Keratinocyte (primary cell): ENCODE data around the gene GOLT1A.

Source experiments
- EZH2 ChIP-seq: IDR thresholded peaks from one replicate; pipeline ENCODE4 v1.6.1; 2012; ENCODE audit warnings: inconsistent platforms, mild to moderate bottlenecking, low read length, moderate library complexity
- TF ChIP-seq, protein P1 (sequence below), 3 experiments: IDR thresholded peaks in 1 of 3; conservative IDR thresholded peaks in 1 of 3; optimal IDR thresholded peaks in 1 of 3; 2 replicates in 2 of 3; 3 replicates in 1 of 3; pipeline versions ENCODE3 to v1.5.1; 2011; ENCODE audit warnings: low read length in 3 of 3, mild to moderate bottlenecking in 3 of 3, moderate library complexity in 2 of 3, control low read depth in 1 of 3, inconsistent platforms in 1 of 3; ENCODE audit not compliant: insufficient read depth in 2 of 3; ENCODE audit errors: extremely low read depth in 1 of 3

DNA sequence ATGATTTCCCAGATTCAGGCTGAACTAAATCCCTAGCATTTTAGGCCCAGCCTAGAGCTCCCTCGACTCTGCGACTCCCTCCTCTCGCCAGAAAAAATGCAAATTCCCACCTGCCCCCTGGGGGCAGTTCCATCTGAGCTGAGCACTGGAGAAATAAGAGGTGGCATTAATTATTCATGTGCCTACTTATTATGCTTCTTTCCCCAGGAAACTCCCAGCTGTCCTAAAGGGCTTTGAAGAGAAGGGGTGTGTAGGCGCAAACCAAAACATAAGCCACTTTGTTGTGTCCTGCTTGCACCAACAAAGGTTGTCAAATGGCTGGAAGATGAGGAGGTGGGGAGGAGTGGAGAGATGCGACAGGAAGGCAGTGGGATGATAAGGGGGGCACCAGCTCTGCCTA, 41.4 kb upstream of the GOLT1A start:
- TF ChIP-seq, protein P1, sequence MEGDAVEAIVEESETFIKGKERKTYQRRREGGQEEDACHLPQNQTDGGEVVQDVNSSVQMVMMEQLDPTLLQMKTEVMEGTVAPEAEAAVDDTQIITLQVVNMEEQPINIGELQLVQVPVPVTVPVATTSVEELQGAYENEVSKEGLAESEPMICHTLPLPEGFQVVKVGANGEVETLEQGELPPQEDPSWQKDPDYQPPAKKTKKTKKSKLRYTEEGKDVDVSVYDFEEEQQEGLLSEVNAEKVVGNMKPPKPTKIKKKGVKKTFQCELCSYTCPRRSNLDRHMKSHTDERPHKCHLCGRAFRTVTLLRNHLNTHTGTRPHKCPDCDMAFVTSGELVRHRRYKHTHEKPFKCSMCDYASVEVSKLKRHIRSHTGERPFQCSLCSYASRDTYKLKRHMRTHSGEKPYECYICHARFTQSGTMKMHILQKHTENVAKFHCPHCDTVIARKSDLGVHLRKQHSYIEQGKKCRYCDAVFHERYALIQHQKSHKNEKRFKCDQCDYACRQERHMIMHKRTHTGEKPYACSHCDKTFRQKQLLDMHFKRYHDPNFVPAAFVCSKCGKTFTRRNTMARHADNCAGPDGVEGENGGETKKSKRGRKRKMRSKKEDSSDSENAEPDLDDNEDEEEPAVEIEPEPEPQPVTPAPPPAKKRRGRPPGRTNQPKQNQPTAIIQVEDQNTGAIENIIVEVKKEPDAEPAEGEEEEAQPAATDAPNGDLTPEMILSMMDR (optimal IDR thresholded peaks at IDR 0.05 in 1 of 3, IDR thresholded peaks at IDR 0.05 in 1 of 3, conservative IDR thresholded peaks at IDR 0.05 in 1 of 3; ENCODE audit: extremely low read depth in 1 of 3, insufficient read depth in 2 of 3, low read length in 3 of 3): no peak
- no peak for TF ChIP-seq EZH2
